Left renal pelvis (tissue), 4 donors: ENCODE data around the gene CAMSAP1. TPM values are rescaled to one million over a fixed set of nuclear protein-coding genes. Genes with fewer than 3 reads are reported as not detected.

Source experiments
- DNase-seq, 4 donors: peaks; one replicate each; pipeline ENCODE4 v3.0.0-alpha.2; 2013; ENCODE audit warnings: low read depth in 4 of 4, low spot score in 3 of 4
- polyA plus RNA-seq, 4 donors: library from polyadenylated mRNA; unstranded; fragments of 120-200 nt; gene quantifications; one replicate each; pipeline ENCODE4 v1.2.1, GENCODE V29; 2013; ENCODE audit not compliant: insufficient read length in 4 of 4

Gene CAMSAP1
- polyA plus RNA-seq, 4 donors = 23.2 to 27.7 (median 24.5) TPM

GRCh38 chr9:135819905-135820304 is 87.4 kb downstream of the CAMSAP1 start:
- DNase-seq = no peak

DNA sequence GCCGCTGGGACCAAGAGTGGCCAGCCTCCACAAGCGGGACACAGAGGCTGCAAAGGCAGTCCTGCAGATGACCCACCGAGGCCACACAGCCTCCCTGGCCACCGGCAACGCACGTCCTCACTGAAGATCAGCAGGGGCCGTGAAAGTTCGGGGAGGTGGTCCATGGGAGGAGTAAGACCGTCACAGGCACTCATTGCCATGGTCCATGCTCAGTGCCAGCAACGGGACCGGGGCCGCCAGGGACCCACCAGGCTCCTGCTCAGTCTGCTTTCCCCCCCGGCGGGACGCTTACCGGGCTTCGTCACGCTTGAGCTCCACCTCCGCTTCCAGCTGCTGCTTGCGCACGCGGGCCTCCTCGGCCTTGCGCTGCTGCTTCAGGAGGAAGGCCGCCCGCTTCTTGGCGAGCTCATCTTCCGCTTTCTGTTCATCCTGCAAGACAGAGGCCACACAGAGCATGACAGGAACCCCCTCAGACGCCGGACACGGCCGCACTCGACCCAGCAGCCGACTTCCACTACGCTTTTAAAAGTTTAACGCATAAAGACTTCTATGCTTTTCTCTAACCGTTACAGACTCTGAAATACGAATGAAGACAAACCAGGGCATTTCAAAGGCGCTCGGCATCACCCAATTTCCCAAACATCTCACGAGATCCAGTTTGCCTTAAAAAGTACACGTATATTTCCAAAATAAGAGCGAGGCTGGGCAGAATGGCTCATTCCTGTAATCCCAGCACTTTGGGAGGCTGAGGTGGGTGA is 88.4 kb downstream of the CAMSAP1 start:
- no peak for DNase-seq

DNA sequence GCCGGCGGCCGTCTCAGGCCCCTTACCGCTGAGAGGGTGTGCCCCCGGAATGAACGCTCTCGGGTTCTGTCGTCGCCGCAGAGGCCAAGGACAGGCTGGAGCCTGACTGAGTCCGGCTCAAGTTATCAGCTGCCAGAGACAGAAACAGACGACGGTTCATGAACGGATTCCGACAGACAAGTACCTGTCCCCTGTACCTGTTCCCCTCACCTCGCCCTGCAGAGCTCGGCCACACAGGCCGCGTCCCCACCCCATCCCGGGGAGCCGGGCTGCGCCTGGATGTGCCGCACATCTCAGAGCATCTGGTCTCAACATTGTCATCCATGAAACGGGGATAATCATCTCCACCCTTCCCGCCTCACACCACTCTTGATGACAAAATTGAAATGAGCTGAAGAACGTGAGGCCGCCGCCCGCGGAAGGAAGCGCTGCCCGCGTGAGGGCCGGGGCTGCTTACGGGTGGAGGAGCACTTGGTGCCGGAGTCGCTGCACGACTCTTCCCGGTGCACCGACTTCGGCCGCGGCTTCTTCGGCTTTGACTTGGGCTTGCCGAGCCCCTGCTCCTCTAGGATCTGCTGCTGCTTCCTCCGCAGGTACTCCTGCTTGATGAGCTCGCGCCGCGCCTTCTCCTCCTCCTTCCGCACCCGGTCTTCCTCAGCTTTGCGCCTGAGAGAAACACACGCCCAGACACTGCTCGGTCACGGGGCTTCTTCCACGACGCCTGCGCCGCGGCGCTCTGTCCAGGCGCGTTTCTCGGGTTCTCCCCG is 89.2 kb downstream of the CAMSAP1 start:
- no peak for DNase-seq

DNA sequence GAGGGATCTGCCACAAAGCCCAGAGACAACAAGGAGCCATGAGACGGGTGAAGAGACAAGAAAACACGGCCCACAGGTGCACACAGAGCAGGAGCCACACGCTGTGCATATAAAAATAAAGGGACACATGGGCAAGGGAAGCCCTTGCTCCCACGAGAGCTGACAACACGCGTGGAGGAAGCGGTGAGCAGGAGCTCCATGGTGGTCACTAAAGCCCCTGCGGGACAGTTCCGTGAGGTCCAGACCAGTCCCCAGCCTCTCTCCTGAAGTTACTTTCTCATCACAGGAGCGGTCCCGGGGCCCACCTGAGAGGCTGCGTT is 90.7 kb downstream of the CAMSAP1 start:
- DNase-seq = no peak

DNA sequence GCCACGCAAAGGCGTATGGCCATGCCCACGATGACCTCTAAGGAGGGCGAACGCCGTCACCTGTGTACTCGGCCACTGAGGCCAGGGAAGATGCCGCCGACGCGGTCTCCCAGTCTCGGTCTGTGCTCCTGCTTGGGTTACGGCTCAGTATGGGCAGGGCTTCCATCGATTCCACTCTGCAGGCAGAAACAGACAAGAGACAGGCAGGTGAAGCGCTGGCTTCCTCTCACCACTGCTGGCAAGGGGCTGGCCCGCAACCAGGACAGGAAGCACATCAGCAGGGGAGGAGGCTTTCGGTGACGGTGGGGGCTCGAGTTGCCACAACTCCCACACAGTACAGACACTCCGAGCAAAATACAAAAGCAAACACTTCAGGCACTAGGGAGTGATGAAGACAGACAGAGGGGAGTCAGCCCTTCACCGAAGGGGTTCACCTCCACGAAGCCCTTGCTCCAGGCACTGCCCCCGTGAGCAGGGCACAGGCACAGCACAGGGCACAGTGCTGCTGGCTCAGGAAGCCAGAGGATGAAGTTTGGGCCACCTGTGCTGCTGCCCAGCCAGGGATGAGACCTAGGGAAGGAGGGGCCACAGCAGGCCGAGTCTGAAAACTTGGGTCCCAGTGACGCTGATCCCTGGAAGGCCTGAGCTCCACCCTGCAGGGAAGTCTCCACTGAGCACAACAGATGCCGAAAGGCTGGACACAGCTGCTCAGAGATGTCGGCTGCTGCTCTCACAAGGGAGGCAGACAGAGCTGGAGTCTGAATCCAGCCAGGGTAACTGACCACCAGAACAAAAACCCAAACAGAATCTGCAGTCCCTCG is 91.3 kb downstream of the CAMSAP1 start:
- peak in 1 of 4 donors; percentile 17 for DNase-seq

- no peak for DNase-seq
These were observed 91.9 kb downstream of the CAMSAP1 start for GRCh38 chr9:135815413-135815812.

- no peak for DNase-seq
These were observed 92.8 kb downstream of the CAMSAP1 start for GRCh38 chr9:135814421-135815095.

GRCh38 chr9:135813671-135814290 is 93.6 kb downstream of the CAMSAP1 start:
- no peak for DNase-seq

- no peak for DNase-seq
These were observed 94.4 kb downstream of the CAMSAP1 start for GRCh38 chr9:135812961-135813360.

- no peak for DNase-seq
These were observed 95.5 kb downstream of the CAMSAP1 start for GRCh38 chr9:135811801-135812200.

- no peak for DNase-seq
These were observed 96.4 kb downstream of the CAMSAP1 start for GRCh38 chr9:135810806-135811575.

- no peak for DNase-seq
These were observed 98.2 kb downstream of the CAMSAP1 start for GRCh38 chr9:135809166-135809565.

GRCh38 chr9:135805422-135806022 is 101.8 kb downstream of the CAMSAP1 start:
- no peak for DNase-seq

DNA sequence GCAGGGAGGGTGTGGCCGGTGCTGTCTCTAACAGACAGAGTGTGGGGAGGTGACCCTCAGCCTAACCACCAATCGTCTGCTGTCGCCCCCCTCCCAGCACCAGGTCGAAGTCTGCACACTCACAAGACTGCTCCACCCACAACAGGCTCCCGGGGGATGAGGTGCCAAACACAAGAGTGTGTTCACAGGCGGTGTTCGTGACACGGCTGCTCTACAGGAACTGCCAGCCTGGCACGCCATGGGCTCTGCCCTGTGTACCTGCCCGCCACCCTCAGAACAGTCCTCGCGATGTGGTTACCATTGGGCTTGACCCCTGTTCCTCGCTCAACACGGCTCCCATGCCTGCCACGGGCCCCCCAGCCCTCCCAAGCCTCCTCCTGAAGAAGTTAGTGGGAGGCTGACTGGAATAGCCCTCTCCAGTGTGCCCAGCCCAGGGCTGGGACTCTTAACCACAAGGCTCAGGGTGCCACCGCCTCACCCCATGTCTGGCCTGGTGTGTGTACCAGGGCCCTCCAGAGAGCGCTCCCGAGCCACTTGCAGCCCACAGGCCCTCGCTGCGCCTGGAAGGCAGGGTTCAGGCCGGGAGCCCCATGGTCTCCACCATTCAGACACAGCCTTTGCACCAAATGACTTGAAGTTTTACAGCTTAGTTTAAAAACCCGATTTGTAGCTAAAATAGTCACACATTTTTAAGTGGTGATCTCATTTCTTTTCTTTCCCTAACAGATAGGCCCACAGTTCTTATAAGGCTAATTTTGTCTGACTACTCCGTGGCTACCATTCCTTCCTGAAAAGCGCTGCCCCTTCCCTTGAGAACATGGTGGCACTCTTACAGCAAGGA is 102.5 kb downstream of the CAMSAP1 start:
- no peak for DNase-seq

GRCh38 chr9:135803441-135803840 is 103.9 kb downstream of the CAMSAP1 start:
- no peak for DNase-seq

- no peak for DNase-seq
These were observed 104.4 kb downstream of the CAMSAP1 start for GRCh38 chr9:135802876-135803419.

DNA sequence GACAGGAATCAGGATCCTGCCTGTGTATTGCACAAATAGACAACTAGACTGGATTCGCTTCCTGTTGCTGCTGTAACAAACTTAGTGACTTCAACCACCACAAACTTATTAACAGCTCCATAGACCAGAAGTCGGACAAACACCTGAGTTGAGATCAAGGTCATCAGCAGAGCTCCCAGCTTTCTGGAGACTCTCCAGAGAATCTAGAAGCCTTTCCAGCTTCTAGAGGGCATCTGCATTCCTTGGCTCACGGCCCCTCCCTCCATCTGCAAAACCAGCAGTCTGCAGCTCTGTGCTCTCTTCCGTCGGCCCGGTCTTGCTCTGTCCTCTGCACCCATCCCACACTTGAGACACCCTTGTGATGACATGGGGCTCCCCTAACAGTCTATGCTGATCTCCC is 106.3 kb downstream of the CAMSAP1 start:
- no peak for DNase-seq

GRCh38 chr9:135799261-135799660 is 108.1 kb downstream of the CAMSAP1 start:
- no peak for DNase-seq
